Smooth muscle cell (in vitro differentiated cells): ENCODE results near the gene DCLRE1B. TPM values are rescaled to one million over a fixed set of nuclear protein-coding genes. Genes with fewer than 3 reads are reported as not detected.

Experiments
- DNase-seq: peaks from one replicate; lab custom pipeline; 2025; ENCODE audit not compliant: unreplicated experiment; lab: John Stamatoyannopoulos, UW
- H2AFZ ChIP-seq: fragments of 200-600 bp; sonication (generic); 2 replicates; pipeline ENCODE4 v1.6.0; 2016; ENCODE audit warnings: antibody characterized with exemption, low read depth, mild to moderate bottlenecking
- H3F3A ChIP-seq: fragments of 200-600 bp; sonication (generic); 2 replicates; pipeline ENCODE4 v1.6.0; 2017; ENCODE audit warnings: antibody characterized with exemption, low read depth
- H3K27ac ChIP-seq: fragments of 200-600 bp; sonication (generic); 2 replicates; pipeline ENCODE4 v1.5.1; 2016; ENCODE audit warnings: low read depth, mild to moderate bottlenecking
- H3K27me3 ChIP-seq: fragments of 200-600 bp; sonication (generic); 2 replicates; pipeline ENCODE4 v1.6.1; 2016; ENCODE audit warnings: low read depth, mild to moderate bottlenecking
- H3K36me3 ChIP-seq: fragments of 200-600 bp; sonication (generic); 2 replicates; pipeline ENCODE4 v1.5.1; 2016; ENCODE audit warnings: low read depth
- H3K4me1 ChIP-seq: fragments of 200-600 bp; sonication (generic); 2 replicates; pipeline ENCODE4 v1.5.1; 2016; ENCODE audit warnings: low read depth
- H3K4me2 ChIP-seq: fragments of 200-600 bp; sonication (generic); 2 replicates; pipeline ENCODE4 v1.6.0; 2016; ENCODE audit warnings: mild to moderate bottlenecking
- H3K4me3 ChIP-seq: fragments of 200-600 bp; sonication (generic); 2 replicates; pipeline ENCODE4 v1.5.1; 2016; ENCODE audit warnings: mild to moderate bottlenecking
- H3K79me2 ChIP-seq: fragments of 200-600 bp; sonication (generic); 2 replicates; pipeline ENCODE4 v1.6.0; 2016; ENCODE audit warnings: low read depth, mild to moderate bottlenecking
- H3K9ac ChIP-seq: fragments of 200-600 bp; sonication (generic); 2 replicates; pipeline ENCODE4 v1.6.0; 2016; ENCODE audit warnings: low read depth
- H3K9me3 ChIP-seq: fragments of 200-600 bp; sonication (generic); replicated peaks from 2 replicates; pipeline ENCODE4 v1.5.1; 2016; ENCODE audit warnings: low read depth
- H4K20me1 ChIP-seq: fragments of 200-600 bp; sonication (generic); 2 replicates; pipeline ENCODE4 v1.6.0; 2016; ENCODE audit warnings: low read depth
- WGBS: methylation state at CpG from one replicate; pipeline ENCODE4 v1.1.7; 2016; ENCODE audit warnings: low lambda C conversion rate; 5-methylcytosine and 5-hydroxymethylcytosine counted together
- polyA plus RNA-seq: library from polyadenylated mRNA; unstranded; fragments of >200 nt; fragmentation: Nextera tagmentation; extraction: Ambion mirVana; gene quantifications from 2 replicates; pipeline ENCODE4 v1.2.1, GENCODE V29; 2016
- total RNA-seq: library from RNA; depleted of rRNA; stranded (reverse); fragments of >200 nt; gene quantifications from 2 replicates; pipeline ENCODE4 v1.2.3, GENCODE V29; 2014
- TF ChIP-seq, protein P1 (sequence below): fragments of 200-600 bp; sonication (generic); IDR thresholded peaks from 2 replicates; pipeline ENCODE4 v1.5.1; 2017; ENCODE audit warnings: borderline replicate concordance, mild to moderate bottlenecking, antibody characterized with exemption; ENCODE audit not compliant: insufficient read depth, poor library complexity, severe bottlenecking

DCLRE1B gene
- total and polyA plus RNA-seq, 2 experiments from 2014 or later: 5.9 to 11.0 TPM

GRCh38 chr1:113941245-113941559 is 36.1 kb downstream of the DCLRE1B start:
- Histone ChIP-seq H3K4me2 (no peak overlapping the region), H3K9me3 (no peaks in the 10 kb centered on the region), H3K9ac (no peak overlapping the region), H3K4me1 (peaks cover 4% of the 10 kb centered on the region), H3K27ac (no peak overlapping the region), H3K79me2 (peaks cover 87% of the 10 kb centered on the region), H3K27me3 (no peaks in the 10 kb centered on the region), H3K4me3 (no peak overlapping the region), H3K36me3 (peaks cover 4% of the 10 kb centered on the region), H2AFZ (no peak overlapping the region), H4K20me1 (peaks cover 96% of the 10 kb centered on the region), H3F3A (peaks cover 8% of the 10 kb centered on the region)
- TF ChIP-seq, protein P1, sequence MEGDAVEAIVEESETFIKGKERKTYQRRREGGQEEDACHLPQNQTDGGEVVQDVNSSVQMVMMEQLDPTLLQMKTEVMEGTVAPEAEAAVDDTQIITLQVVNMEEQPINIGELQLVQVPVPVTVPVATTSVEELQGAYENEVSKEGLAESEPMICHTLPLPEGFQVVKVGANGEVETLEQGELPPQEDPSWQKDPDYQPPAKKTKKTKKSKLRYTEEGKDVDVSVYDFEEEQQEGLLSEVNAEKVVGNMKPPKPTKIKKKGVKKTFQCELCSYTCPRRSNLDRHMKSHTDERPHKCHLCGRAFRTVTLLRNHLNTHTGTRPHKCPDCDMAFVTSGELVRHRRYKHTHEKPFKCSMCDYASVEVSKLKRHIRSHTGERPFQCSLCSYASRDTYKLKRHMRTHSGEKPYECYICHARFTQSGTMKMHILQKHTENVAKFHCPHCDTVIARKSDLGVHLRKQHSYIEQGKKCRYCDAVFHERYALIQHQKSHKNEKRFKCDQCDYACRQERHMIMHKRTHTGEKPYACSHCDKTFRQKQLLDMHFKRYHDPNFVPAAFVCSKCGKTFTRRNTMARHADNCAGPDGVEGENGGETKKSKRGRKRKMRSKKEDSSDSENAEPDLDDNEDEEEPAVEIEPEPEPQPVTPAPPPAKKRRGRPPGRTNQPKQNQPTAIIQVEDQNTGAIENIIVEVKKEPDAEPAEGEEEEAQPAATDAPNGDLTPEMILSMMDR: no peak
- DNase-seq: no peak
- 97% methylated on average over 7 of the region's 7 CpGs for WGBS

- Histone ChIP-seq H3K4me3 (no peak overlapping the region), H3K27me3 (no peaks in the 10 kb centered on the region), H3K27ac (no peak overlapping the region), H3K9me3 (no peaks in the 10 kb centered on the region), H2AFZ (no peak overlapping the region), H4K20me1 (peaks cover 96% of the 10 kb centered on the region), H3K36me3 (peaks cover 4% of the 10 kb centered on the region), H3K4me1 (peaks cover 17% of the 10 kb centered on the region), H3K79me2 (peaks cover 81% of the 10 kb centered on the region), H3F3A (peaks cover 13% of the 10 kb centered on the region), H3K9ac (no peak overlapping the region), H3K4me2 (no peak overlapping the region)
- TF ChIP-seq, protein P1: no peak
- no peak for DNase-seq
These were observed 37.4 kb downstream of the DCLRE1B start for GRCh38 chr1:113942527-113942926.

GRCh38 chr1:113943028-113943811 is 38.1 kb downstream of the DCLRE1B start:
- TF ChIP-seq, protein P1: peak; percentile 7
- no peak overlapping the region for H3K9ac ChIP-seq
- H3K79me2 ChIP-seq: peaks cover 80% of the 10 kb centered on the region
- no peak overlapping the region for H2AFZ ChIP-seq
- peaks cover 96% of the 10 kb centered on the region for H4K20me1 ChIP-seq
- no peak overlapping the region for H3K4me2 ChIP-seq
- peaks cover 4% of the 10 kb centered on the region for H3K36me3 ChIP-seq
- H3K4me1 ChIP-seq: peaks cover 23% of the 10 kb centered on the region
- H3K4me3 ChIP-seq: no peak overlapping the region
- DNase-seq: no peak
- H3K27me3 ChIP-seq: no peaks in the 10 kb centered on the region
- no peak overlapping the region for H3K27ac ChIP-seq
- peaks cover 13% of the 10 kb centered on the region for H3F3A ChIP-seq
- no peaks in the 10 kb centered on the region for H3K9me3 ChIP-seq

- no peak for DNase-seq
- TF ChIP-seq, protein P1: no peak
- H3K9me3 ChIP-seq: no peaks in the 10 kb centered on the region
- 100% methylated on average over 1 of the region's 1 CpG for WGBS
- H3K36me3 ChIP-seq: peaks cover 4% of the 10 kb centered on the region
- H3F3A ChIP-seq: peaks cover 13% of the 10 kb centered on the region
- peaks cover 23% of the 10 kb centered on the region for H3K4me1 ChIP-seq
- H4K20me1 ChIP-seq: peaks cover 96% of the 10 kb centered on the region
- no peak overlapping the region for H3K9ac ChIP-seq
- H3K27me3 ChIP-seq: no peaks in the 10 kb centered on the region
- H3K4me2 ChIP-seq: no peak overlapping the region
- H3K4me3 ChIP-seq: no peak overlapping the region
- no peak overlapping the region for H3K27ac ChIP-seq
- H3K79me2 ChIP-seq: peaks cover 84% of the 10 kb centered on the region
- no peak overlapping the region for H2AFZ ChIP-seq
These were observed 40.2 kb downstream of the DCLRE1B start for GRCh38 chr1:113945329-113945728.
